NCI-H1105 treated with DMSO at 0.1 percent for 48 hours (cell line): ENCODE measurements around the gene PRR33.

Experiments
- DNase-seq: peaks from one replicate; lab custom pipeline; 2025; lab: John Stamatoyannopoulos, UW

PRR33 gene

DNA sequence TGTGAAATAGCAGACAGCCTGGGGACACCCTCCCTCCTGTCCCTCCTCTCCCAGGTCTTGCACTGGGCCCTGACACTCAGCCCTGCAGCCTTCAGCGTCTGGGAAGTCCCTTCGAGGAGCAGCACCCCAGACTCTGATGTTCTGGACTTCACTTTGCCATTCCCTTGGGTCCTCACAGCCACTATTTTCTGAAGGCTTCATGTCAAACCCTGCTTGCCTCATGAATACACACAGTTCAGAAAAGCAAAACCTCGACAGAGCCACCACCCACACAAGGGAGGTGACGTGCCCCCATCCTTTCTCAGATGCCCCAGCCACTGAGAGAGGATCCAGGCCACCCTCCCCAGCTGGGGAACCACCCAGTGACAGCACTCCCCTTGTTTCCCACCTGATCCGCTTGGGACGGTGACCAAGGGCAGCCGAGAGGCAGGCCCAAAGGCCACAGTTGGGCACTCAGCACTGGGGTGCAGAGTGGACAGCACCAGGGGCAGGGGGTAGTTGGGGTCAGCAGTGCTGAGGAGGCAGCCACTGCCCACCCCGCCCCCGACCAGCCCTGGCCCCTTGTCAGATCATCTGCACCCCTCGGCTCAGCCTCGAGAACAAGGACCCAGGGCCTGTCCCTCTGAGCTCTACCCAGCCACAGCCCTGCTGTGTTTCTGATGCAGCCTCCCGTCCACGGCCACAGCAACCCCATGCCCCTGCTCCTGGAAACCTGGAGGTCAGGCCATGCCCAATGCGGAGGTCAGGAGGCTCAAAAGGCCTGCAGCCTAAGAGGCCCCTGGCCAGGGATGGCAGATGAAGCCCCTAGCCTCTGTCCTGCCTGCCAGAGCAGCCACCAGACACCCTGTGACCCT, 24.7 kb upstream of the PRR33 start:
- no peak for DNase-seq

GRCh38 chr11:1915795-1916131, 24.1 kb upstream of the PRR33 start:
- no peak for DNase-seq

- DNase-seq: no peak
Observed at GRCh38 chr11:1913271-1914060, 21.8 kb upstream of the PRR33 start.

DNA sequence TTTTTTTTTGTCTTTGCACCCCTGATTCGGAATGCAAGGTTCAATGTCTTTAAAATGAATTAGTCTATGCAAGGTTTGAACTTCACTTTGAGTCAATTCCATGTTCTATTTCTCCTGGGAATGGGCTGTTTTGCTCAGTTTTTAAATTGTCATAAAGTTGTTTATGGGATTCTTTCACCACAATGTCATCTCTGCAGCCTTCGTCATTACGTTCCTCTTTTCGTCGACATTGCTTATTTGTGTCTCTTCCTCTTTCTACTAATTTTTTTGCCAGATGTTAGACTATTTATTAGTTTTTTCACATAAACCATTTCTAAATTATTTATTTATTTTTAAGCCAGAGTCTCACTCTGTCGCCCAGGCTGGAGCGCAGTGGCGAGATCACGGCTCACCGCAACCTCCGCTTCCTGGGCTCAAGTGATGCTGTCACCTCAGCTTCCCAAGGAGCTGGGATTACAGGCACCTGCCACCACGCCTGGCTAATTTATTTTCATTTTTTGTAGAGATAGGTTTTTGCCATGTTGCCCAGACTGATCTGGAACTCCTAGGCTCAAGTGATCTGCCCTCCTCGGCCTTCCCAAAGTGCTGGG, 20.7 kb upstream of the PRR33 start:
- DNase-seq: no peak

GRCh38 chr11:1909524-1909923, 17.8 kb upstream of the PRR33 start:
- no peak for DNase-seq

DNA sequence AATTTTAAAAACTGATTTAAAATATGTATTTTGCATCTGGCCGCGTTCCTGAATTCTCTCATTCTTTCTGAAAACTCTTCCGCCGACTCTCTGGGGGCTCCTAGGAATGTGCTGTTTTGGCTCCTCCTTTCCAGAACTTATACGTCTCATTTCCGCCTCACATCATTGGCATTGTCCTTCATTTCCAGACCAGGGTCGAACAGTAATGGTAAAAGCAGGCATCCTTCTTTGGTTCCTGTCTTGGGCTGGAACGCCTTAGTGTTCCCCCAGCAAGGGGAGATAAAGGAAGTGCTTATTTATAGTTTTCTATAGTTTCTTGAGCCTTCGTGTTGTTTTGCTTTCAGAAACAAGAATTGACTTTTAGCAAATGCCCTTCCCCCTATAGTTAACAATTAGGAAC, 16.9 kb upstream of the PRR33 start:
- DNase-seq: no peak

- DNase-seq: no peak
Observed at GRCh38 chr11:1906611-1907423, 15.1 kb upstream of the PRR33 start.

DNA sequence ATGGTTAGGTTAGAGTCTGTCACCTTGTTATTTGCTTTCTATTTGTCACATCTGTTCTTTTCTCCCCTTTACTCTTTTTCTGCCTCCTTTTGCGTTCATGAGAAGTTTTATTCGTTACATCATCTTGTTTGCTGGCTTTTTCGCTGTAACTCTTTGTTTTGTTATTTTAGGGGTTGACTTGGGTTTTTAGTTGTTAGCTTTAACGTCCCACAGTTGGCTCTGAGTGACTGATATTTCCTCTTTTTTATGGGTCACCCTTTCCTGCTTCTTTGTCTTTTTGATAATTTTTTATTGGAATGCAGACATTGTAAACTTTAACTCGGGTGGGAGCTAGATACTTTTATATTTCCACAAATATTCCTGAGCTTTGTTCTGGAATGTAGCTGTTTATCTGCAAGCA, 14.5 kb upstream of the PRR33 start:
- no peak for DNase-seq

DNA sequence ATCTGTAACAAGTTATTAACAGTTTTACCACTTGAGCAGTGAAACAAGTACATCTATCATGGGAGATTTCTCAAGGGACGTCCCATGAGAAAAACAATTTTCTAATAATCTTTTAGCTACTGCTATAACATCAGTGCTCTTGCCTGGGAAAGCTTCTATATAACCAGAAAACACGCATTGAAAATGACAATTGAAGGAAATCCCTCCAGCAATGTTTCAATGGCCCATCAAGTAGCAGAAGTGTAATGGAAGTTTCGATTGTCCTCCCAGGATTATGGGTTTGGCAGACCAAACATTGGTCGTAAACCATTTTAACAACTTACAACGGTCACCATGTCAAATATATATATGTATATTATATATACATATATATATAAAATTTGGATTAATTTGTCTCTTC, 8.0 kb upstream of the PRR33 start:
- no peak for DNase-seq

- no peak for DNase-seq
Observed at GRCh38 chr11:1899090-1899489, 7.4 kb upstream of the PRR33 start.

DNA sequence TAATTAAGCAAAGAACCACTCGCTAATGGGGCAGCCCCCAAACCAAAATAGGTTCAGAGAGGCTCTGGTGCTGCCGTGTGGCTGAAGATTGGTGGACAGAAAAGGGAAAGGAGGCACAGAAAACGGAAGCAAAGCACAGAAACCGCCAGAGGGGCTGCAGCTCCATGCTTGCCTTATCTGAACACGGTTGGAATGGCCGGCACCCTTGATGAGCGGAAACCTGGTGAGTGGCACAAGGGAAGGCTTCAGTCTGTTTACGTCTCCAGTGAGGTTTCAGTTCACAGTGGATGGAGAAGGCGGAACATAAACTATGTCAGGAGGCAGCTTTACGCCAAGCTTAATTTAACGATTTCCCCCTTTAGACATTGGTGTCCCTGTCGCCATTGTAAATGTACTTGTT, 5.2 kb upstream of the PRR33 start:
- no peak for DNase-seq

GRCh38 chr11:1896468-1896867, 4.8 kb upstream of the PRR33 start:
- no peak for DNase-seq

GRCh38 chr11:1894759-1895158, 3.1 kb upstream of the PRR33 start:
- DNase-seq: no peak

- DNase-seq: no peak
Observed at GRCh38 chr11:1893581-1894359, 2.1 kb upstream of the PRR33 start.

- DNase-seq: no peak
Observed at GRCh38 chr11:1892558-1892957, 863 bp upstream of the PRR33 start.

- DNase-seq: no peak
Observed at GRCh38 chr11:1892116-1892515, 421 bp upstream of the PRR33 start.

- DNase-seq: no peak
Observed at GRCh38 chr11:1890856-1891830, 552 bp downstream of the PRR33 start.

- no peak for DNase-seq
Observed at GRCh38 chr11:1889941-1890855, 1.5 kb downstream of the PRR33 start.
